Upper lobe of left lung (tissue), 4 donors: ENCODE results near the gene PTRH1.

Experiments used
- CTCF ChIP-seq, 6 experiments: fragments of 450-650 bp in 4 of 6; fragments of 200-600 bp in 2 of 6; sonication (generic) in 2 of 6; IDR thresholded peaks; one replicate each; pipeline ENCODE4 v1.5.1; 2016 to 2019; ENCODE audit warnings: antibody characterized with exemption in 6 of 6
- POLR2AphosphoS5 ChIP-seq, 2 donors: sonication (generic); formaldehyde crosslinking; IDR thresholded peaks; one replicate each; pipeline ENCODE4 v1.5.1; 2017; ENCODE audit warnings: antibody characterized with exemption in 2 of 2

GRCh38 chr9:127731938-127732337, 16.5 kb upstream of the PTRH1 start:
- TF ChIP-seq CTCF (IDR thresholded peaks at IDR 0.05): no peak
- TF ChIP-seq POLR2AphosphoS5 (IDR thresholded peaks at IDR 0.05): no peak
